ENCODE measurements around the gene ASB18.

Gene ASB18

DNA sequence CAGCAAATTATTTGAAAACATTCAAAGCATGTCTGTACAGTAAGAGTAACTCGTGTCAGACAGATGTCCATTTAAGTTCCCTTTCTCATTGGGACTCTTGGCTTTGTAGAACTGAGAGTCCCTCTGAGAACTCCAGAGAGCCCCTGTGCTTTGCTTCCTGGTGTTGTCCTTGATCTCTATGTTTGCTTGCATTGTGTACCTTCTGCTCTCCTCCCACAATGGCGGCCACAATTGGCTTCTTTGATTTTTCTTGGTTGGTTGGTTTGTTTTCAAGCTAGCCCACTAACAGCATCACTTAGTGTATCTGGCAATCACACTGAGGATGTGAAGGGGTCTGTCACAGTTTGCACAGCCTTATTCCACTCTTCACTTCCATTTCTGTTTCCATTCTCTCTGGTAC, 15.1 kb downstream of the ASB18 start:
- Histone ChIP-seq H3K4me3 (ENCODE audit: low read length) (no peak overlapping the region), H3K27ac (ENCODE audit: low read depth, low read length) (no peak overlapping the region), H4K5ac (ENCODE audit: low read length) (no peak overlapping the region), H3K4me1 (ENCODE audit: control insufficient read depth, low read depth, low read length) (no peaks in the 10 kb centered on the region), H2AK5ac (ENCODE audit: low read length) (no peak overlapping the region), H2BK120ac (ENCODE audit: low read depth, low read length) (no peak overlapping the region), H3K36me3 (ENCODE audit: control insufficient read depth, insufficient read depth, low read length) (no peaks in the 10 kb centered on the region), H3K18ac (ENCODE audit: low read length) (no peak overlapping the region), H3K4me2 (ENCODE audit: low read length) (no peak overlapping the region), H3K23ac (ENCODE audit: low read length) (no peak overlapping the region), H2BK15ac (replicated peaks; ENCODE audit: low read depth) (no peak overlapping the region), H3K9ac (ENCODE audit: low read length) (no peak overlapping the region), H3K4ac (ENCODE audit: low read depth, low read length) (no peak overlapping the region), H3K79me1 (ENCODE audit: low read length) (no peaks in the 10 kb centered on the region), H4K8ac (ENCODE audit: low read depth, low read length) (no peak overlapping the region), H3K79me2 (ENCODE audit: control insufficient read depth, insufficient read depth, low read length) (no peaks in the 10 kb centered on the region), H3K56ac (ENCODE audit: low read length) (no peak overlapping the region), H2BK5ac (ENCODE audit: low read length) (no peak overlapping the region), H3K27me3 (ENCODE audit: insufficient read depth, low read length, poor library complexity) (no peaks in the 10 kb centered on the region)
- WGBS (ENCODE audit: extremely low coverage, insufficient coverage, low lambda C conversion rate), result no CpG with 5 or more reads among the region's 2 CpGs
- DNase-seq, result no peak

- no peak for DNase-seq
- Histone ChIP-seq H3K4me3 (ENCODE audit: low read length) (no peak overlapping the region), H3K23ac (ENCODE audit: low read length) (no peak overlapping the region), H3K18ac (ENCODE audit: low read length) (no peak overlapping the region), H2BK120ac (ENCODE audit: low read depth, low read length) (no peak overlapping the region), H3K4me2 (ENCODE audit: low read length) (no peak overlapping the region), H3K79me1 (ENCODE audit: low read length) (no peaks in the 10 kb centered on the region), H2BK5ac (ENCODE audit: low read length) (no peak overlapping the region), H4K5ac (ENCODE audit: low read length) (no peak overlapping the region), H3K9ac (ENCODE audit: low read length) (no peak overlapping the region), H3K36me3 (ENCODE audit: control insufficient read depth, insufficient read depth, low read length) (no peaks in the 10 kb centered on the region), H3K4me1 (ENCODE audit: control insufficient read depth, low read depth, low read length) (no peaks in the 10 kb centered on the region), H2BK15ac (replicated peaks; ENCODE audit: low read depth) (no peak overlapping the region), H3K56ac (ENCODE audit: low read length) (no peak overlapping the region), H3K27ac (ENCODE audit: low read depth, low read length) (no peak overlapping the region), H3K4ac (ENCODE audit: low read depth, low read length) (no peak overlapping the region), H3K79me2 (ENCODE audit: control insufficient read depth, insufficient read depth, low read length) (no peaks in the 10 kb centered on the region), H2AK5ac (ENCODE audit: low read length) (no peak overlapping the region), H4K8ac (ENCODE audit: low read depth, low read length) (no peak overlapping the region), H3K27me3 (ENCODE audit: insufficient read depth, low read length, poor library complexity) (no peaks in the 10 kb centered on the region)
- WGBS (ENCODE audit: extremely low coverage, insufficient coverage, low lambda C conversion rate), result no CpG with 5 or more reads among the region's 3 CpGs
Measured at GRCh38 chr2:236246711-236247246, 17.4 kb downstream of the ASB18 start.

- Histone ChIP-seq H3K4me2 (ENCODE audit: low read length) (no peak overlapping the region), H3K79me2 (ENCODE audit: control insufficient read depth, insufficient read depth, low read length) (no peaks in the 10 kb centered on the region), H2BK15ac (replicated peaks; ENCODE audit: low read depth) (no peak overlapping the region), H3K18ac (ENCODE audit: low read length) (no peak overlapping the region), H3K36me3 (ENCODE audit: control insufficient read depth, insufficient read depth, low read length) (no peaks in the 10 kb centered on the region), H3K79me1 (ENCODE audit: low read length) (no peaks in the 10 kb centered on the region), H4K5ac (ENCODE audit: low read length) (no peak overlapping the region), H3K27ac (ENCODE audit: low read depth, low read length) (no peak overlapping the region), H3K23ac (ENCODE audit: low read length) (no peak overlapping the region), H3K4me3 (ENCODE audit: low read length) (no peak overlapping the region), H3K9ac (ENCODE audit: low read length) (no peak overlapping the region), H2BK120ac (ENCODE audit: low read depth, low read length) (no peak overlapping the region), H4K8ac (ENCODE audit: low read depth, low read length) (no peak overlapping the region), H3K27me3 (ENCODE audit: insufficient read depth, low read length, poor library complexity) (no peaks in the 10 kb centered on the region), H2BK5ac (ENCODE audit: low read length) (no peak overlapping the region), H3K56ac (ENCODE audit: low read length) (no peak overlapping the region), H2AK5ac (ENCODE audit: low read length) (no peak overlapping the region), H3K4me1 (ENCODE audit: control insufficient read depth, low read depth, low read length) (no peaks in the 10 kb centered on the region), H3K4ac (ENCODE audit: low read depth, low read length) (no peak overlapping the region)
- no peak for DNase-seq
- no CpG with 5 or more reads among the region's 5 CpGs for WGBS (ENCODE audit: extremely low coverage, insufficient coverage, low lambda C conversion rate)
Measured at GRCh38 chr2:236244256-236244655, 19.9 kb downstream of the ASB18 start.

- H2BK120ac ChIP-seq (ENCODE audit: low read depth, low read length), result no peak overlapping the region
- WGBS (ENCODE audit: extremely low coverage, insufficient coverage, low lambda C conversion rate), result no CpG with 5 or more reads among the region's 8 CpGs
- no peak overlapping the region for H3K56ac ChIP-seq (ENCODE audit: low read length)
- no peaks in the 10 kb centered on the region for H3K79me2 ChIP-seq (ENCODE audit: control insufficient read depth, insufficient read depth, low read length)
- H3K79me1 ChIP-seq (ENCODE audit: low read length), result no peaks in the 10 kb centered on the region
- no peak overlapping the region for H2AK5ac ChIP-seq (ENCODE audit: low read length)
- H3K27me3 ChIP-seq (ENCODE audit: insufficient read depth, low read length, poor library complexity), result peaks cover 6% of the 10 kb centered on the region
- H4K5ac ChIP-seq (ENCODE audit: low read length), result no peak overlapping the region
- no peak overlapping the region for H3K23ac ChIP-seq (ENCODE audit: low read length)
- H3K4me3 ChIP-seq (ENCODE audit: low read length), result no peak overlapping the region
- no peak overlapping the region for H2BK15ac ChIP-seq (replicated peaks; ENCODE audit: low read depth)
- H3K36me3 ChIP-seq (ENCODE audit: control insufficient read depth, insufficient read depth, low read length), result no peaks in the 10 kb centered on the region
- no peak for DNase-seq
- H3K4me1 ChIP-seq (ENCODE audit: control insufficient read depth, low read depth, low read length), result no peaks in the 10 kb centered on the region
- H3K4ac ChIP-seq (ENCODE audit: low read depth, low read length), result no peak overlapping the region
- no peak overlapping the region for H3K4me2 ChIP-seq (ENCODE audit: low read length)
- no peak overlapping the region for H3K18ac ChIP-seq (ENCODE audit: low read length)
- H3K27ac ChIP-seq (ENCODE audit: low read depth, low read length), result no peak overlapping the region
- no peak overlapping the region for H3K9ac ChIP-seq (ENCODE audit: low read length)
- no peak overlapping the region for H4K8ac ChIP-seq (ENCODE audit: low read depth, low read length)
- no peak overlapping the region for H2BK5ac ChIP-seq (ENCODE audit: low read length)
Measured at GRCh38 chr2:236242057-236242495, 22.1 kb downstream of the ASB18 start.

DNA sequence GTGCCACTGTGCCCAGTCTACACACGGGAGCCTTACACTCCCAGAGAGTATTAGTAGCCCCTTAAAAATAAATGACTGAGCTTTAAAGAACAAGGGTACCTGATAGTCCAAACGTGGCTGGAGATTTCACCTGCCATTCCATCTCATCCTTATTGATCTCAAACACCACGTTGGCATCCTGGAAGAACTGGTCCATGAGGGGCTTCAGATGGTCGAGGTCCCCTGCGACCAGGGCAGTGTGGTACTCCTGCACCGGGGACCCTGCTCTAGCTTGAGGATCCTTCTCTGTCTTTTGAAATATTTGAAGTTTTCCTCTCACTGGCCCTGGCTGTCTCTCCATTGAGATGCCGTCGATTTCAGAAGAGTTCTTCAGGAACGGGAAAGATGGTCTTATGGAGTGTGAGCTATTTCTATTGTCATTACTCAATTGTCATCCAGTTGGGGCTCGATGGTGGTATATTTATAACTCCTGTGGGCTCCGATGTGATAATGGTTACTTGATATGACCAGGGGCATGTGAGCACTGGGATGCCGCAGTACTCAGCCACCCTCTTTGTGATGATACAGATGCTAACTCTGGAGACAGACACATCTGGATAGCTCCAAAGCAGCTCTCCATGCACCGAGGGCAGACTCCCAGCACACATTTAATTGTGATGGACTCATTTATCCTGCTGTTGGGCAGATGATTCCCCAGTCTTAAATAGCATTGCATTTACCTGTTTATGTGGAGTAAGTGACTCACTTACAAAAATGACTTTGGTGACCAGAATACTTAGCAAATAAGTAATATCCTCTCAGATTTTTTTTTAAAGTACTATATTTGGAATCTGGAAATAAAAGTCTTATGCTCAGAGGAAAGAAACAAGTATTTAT, 22.8 kb downstream of the ASB18 start:
- Histone ChIP-seq H3K4me1 (ENCODE audit: control insufficient read depth, low read depth, low read length) (no peaks in the 10 kb centered on the region), H3K4ac (ENCODE audit: low read depth, low read length) (no peak overlapping the region), H3K56ac (ENCODE audit: low read length) (no peak overlapping the region), H4K8ac (ENCODE audit: low read depth, low read length) (no peak overlapping the region), H3K36me3 (ENCODE audit: control insufficient read depth, insufficient read depth, low read length) (no peaks in the 10 kb centered on the region), H2BK5ac (ENCODE audit: low read length) (no peak overlapping the region), H2BK120ac (ENCODE audit: low read depth, low read length) (no peak overlapping the region), H3K27ac (ENCODE audit: low read depth, low read length) (no peak overlapping the region), H3K79me1 (ENCODE audit: low read length) (no peaks in the 10 kb centered on the region), H3K4me2 (ENCODE audit: low read length) (no peak overlapping the region), H3K4me3 (ENCODE audit: low read length) (no peak overlapping the region), H3K18ac (ENCODE audit: low read length) (no peak overlapping the region), H3K79me2 (ENCODE audit: control insufficient read depth, insufficient read depth, low read length) (no peaks in the 10 kb centered on the region), H3K9ac (ENCODE audit: low read length) (no peak overlapping the region), H3K27me3 (ENCODE audit: insufficient read depth, low read length, poor library complexity) (peaks cover 11% of the 10 kb centered on the region), H2BK15ac (replicated peaks; ENCODE audit: low read depth) (no peak overlapping the region), H4K5ac (ENCODE audit: low read length) (no peak overlapping the region), H2AK5ac (ENCODE audit: low read length) (no peak overlapping the region), H3K23ac (ENCODE audit: low read length) (no peak overlapping the region)
- no peak for DNase-seq
- WGBS (ENCODE audit: extremely low coverage, insufficient coverage, low lambda C conversion rate), result no CpG with 5 or more reads among the region's 13 CpGs
